Endothelial cell (in vitro differentiated cells): ENCODE results near the gene FBXO47. TPM values are rescaled to one million over a fixed set of nuclear protein-coding genes. Genes with fewer than 3 reads are reported as not detected.
"Not testable (repeated sequence)": the region's sequence is repeated elsewhere in the genome, so short reads cannot be mapped to it uniquely, and the experiment has no call there.

Source experiments
- DNase-seq: peaks from one replicate; pipeline ENCODE4 v3.0.0; 2021; ENCODE audit warnings: low spot score
- H3K27ac Mint-ChIP-seq: one replicate; pipeline ENCODE4 v1.8.0; 2021; ENCODE audit warnings: mixed read lengths, inconsistent platforms; ENCODE audit not compliant: unreplicated experiment
- H3K27me3 Mint-ChIP-seq: one replicate; pipeline ENCODE4 v1.8.0; 2021; ENCODE audit warnings: mild to moderate bottlenecking, moderate library complexity, mixed read lengths, inconsistent platforms; ENCODE audit not compliant: unreplicated experiment
- H3K36me3 Mint-ChIP-seq: one replicate; pipeline ENCODE4 v1.8.0; 2021; ENCODE audit warnings: mild to moderate bottlenecking, low read depth, mixed read lengths, inconsistent platforms; ENCODE audit not compliant: unreplicated experiment
- H3K4me1 Mint-ChIP-seq: one replicate; pipeline ENCODE4 v1.8.0; 2021; ENCODE audit warnings: mild to moderate bottlenecking, mixed read lengths, inconsistent platforms; ENCODE audit not compliant: unreplicated experiment
- H3K4me3 Mint-ChIP-seq: one replicate; pipeline ENCODE4 v1.8.0; 2021; ENCODE audit warnings: mild to moderate bottlenecking, mixed read lengths, inconsistent platforms; ENCODE audit not compliant: unreplicated experiment
- H3K9me3 Mint-ChIP-seq: one replicate; pipeline ENCODE4 v1.8.0; 2021; ENCODE audit warnings: mixed read lengths, inconsistent platforms; ENCODE audit not compliant: unreplicated experiment
- CTCF ChIP-seq: fragments of 200-600 bp; sonication (generic); IDR thresholded peaks from one replicate; pipeline ENCODE4 v1.5.0; 2021; ENCODE audit warnings: antibody characterized with exemption; ENCODE audit not compliant: unreplicated experiment
- total RNA-seq: library from RNA; stranded (reverse); fragmentation: NEBNext Ultra II Directional; extraction: Animal tissue kit (Norgen Biotek cat#: 25700); gene quantifications from one replicate; pipeline ENCODE4 v1.2.1, GENCODE V29; 2021; ENCODE audit not compliant: unreplicated experiment

Gene FBXO47
- total RNA-seq, 1 donor from 2014 or later, result not detected

- Mint-ChIP-seq H3K9me3 (no peaks in the 10 kb centered on the region), H3K27me3 (no peaks in the 10 kb centered on the region), H3K27ac (no peak overlapping the region), H3K4me3 (no peak overlapping the region), H3K36me3 (no peaks in the 10 kb centered on the region), H3K4me1 (no peaks in the 10 kb centered on the region)
- no peak for TF ChIP-seq CTCF
- no peak for DNase-seq
Measured at GRCh38 chr17:38978180-38978579, 11.0 kb upstream of the FBXO47 start.

DNA sequence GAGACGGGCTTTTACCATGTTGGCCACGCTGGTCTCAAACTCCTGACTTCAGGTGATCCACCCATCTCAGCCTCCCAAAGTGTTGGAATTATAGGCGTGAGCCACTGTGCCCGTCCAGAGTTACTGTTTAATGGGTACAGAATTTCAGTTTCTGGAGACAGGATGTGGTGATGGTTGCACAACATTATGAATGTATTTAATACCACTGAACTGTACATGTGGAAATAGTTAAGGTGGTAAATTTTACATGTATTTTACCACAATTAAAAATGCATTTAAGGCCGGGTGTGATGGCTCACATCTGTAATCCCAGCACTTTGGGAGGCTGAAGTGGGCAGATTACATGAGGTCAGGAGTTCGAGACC is 9.0 kb upstream of the FBXO47 start:
- H3K4me1 Mint-ChIP-seq, H3K9me3 Mint-ChIP-seq, H3K27me3 Mint-ChIP-seq, H3K36me3 Mint-ChIP-seq, H3K27ac Mint-ChIP-seq, H3K4me3 Mint-ChIP-seq, DNase-seq: not testable (repeated sequence)

DNA sequence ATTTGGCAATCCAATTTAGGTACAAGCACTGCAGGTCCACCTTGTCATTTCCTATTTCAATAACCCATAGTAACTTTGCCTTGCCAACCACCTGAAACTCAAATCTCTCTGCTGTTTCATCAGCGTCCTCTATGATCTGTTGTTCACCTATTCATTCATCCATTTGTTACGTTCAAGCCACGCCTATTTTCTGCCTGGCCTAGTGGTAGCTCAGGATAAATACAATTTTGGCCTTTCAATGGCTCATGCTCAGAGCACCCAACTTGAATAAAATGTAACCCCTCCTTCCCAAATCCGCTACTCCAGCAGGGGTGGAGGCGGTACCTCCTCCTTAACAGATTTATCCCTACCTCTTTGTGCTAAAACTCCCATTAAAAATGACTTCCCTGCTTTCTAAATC is 3.6 kb upstream of the FBXO47 start:
- Mint-ChIP-seq H3K27ac (no peak overlapping the region), H3K36me3 (no peaks in the 10 kb centered on the region), H3K27me3 (no peaks in the 10 kb centered on the region), H3K4me3 (no peak overlapping the region), H3K4me1 (no peaks in the 10 kb centered on the region), H3K9me3 (no peaks in the 10 kb centered on the region)
- no peak for DNase-seq
- TF ChIP-seq CTCF, result no peak

DNA sequence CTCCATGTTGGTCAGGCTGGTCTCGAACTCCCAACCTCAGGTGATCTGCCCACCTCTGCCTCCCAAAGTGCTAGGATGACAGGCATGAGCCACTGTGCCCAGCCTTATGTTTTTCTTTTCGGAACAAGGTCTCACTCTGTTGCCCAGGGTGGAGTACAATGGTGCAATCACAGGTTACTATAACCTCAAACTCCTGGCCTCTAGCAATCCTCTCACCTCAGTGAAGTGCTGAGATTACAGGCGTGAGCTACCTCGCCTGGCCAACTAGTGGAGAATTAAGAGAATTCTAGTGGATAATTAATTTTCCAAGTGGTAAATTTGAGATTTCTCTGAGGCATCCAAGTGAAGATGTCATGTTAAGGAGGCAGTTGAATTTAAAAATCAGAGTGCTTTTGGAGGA is 2.9 kb upstream of the FBXO47 start:
- no peaks in the 10 kb centered on the region for H3K4me1 Mint-ChIP-seq
- no peak for DNase-seq
- H3K27me3 Mint-ChIP-seq, result no peaks in the 10 kb centered on the region
- no peaks in the 10 kb centered on the region for H3K9me3 Mint-ChIP-seq
- no peaks in the 10 kb centered on the region for H3K36me3 Mint-ChIP-seq
- H3K27ac Mint-ChIP-seq, result no peak overlapping the region
- no peak overlapping the region for H3K4me3 Mint-ChIP-seq
- TF ChIP-seq CTCF, result no peak

- Mint-ChIP-seq H3K4me3 (no peak overlapping the region), H3K36me3 (no peaks in the 10 kb centered on the region)
- no peak for TF ChIP-seq CTCF
Measured at GRCh38 chr17:38969281-38969680, 2.1 kb upstream of the FBXO47 start.

GRCh38 chr17:38961413-38961812 is 5.8 kb downstream of the FBXO47 start:
- H3K4me3 Mint-ChIP-seq, result no peak overlapping the region
- no peak overlapping the region for H3K27ac Mint-ChIP-seq
- DNase-seq, result no peak
- H3K4me1 Mint-ChIP-seq, result peaks cover 4% of the 10 kb centered on the region
- no peak for TF ChIP-seq CTCF
- H3K36me3 Mint-ChIP-seq, result no peaks in the 10 kb centered on the region
- H3K9me3 Mint-ChIP-seq, result no peaks in the 10 kb centered on the region
- H3K27me3 Mint-ChIP-seq, result peaks cover 2% of the 10 kb centered on the region

More at GRCh38 chr17:38969281-38969680, 2.1 kb upstream of the FBXO47 start:
- H3K27ac Mint-ChIP-seq, result no peak overlapping the region
- H3K4me1 Mint-ChIP-seq, result no peaks in the 10 kb centered on the region
- DNase-seq, result no peak
- no peaks in the 10 kb centered on the region for H3K27me3 Mint-ChIP-seq
- H3K9me3 Mint-ChIP-seq, result no peaks in the 10 kb centered on the region
